GM18861 (cell line): ENCODE results near the gene ANTKMT.

Experiments
- ATAC-seq: cut with Tn5 transposase; IDR thresholded peaks from one replicate; pipeline ENCODE4 v1.9.1; 2021; ENCODE audit not compliant: unreplicated experiment

ANTKMT gene

DNA sequence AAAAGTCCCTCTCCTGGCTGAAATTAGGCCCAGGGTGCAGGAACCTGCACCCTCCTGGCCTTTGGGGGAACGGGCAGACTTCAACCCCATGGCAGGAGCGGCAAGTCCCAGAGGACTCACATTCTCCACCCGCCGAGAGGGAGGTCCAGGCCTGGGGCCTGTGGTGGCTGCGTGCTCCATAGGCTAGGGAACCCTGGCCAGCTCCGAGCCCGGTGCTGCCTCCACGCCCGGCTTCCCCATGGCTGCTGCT lies 5.2 kb downstream of the ANTKMT start:
- ATAC-seq = no peak

DNA sequence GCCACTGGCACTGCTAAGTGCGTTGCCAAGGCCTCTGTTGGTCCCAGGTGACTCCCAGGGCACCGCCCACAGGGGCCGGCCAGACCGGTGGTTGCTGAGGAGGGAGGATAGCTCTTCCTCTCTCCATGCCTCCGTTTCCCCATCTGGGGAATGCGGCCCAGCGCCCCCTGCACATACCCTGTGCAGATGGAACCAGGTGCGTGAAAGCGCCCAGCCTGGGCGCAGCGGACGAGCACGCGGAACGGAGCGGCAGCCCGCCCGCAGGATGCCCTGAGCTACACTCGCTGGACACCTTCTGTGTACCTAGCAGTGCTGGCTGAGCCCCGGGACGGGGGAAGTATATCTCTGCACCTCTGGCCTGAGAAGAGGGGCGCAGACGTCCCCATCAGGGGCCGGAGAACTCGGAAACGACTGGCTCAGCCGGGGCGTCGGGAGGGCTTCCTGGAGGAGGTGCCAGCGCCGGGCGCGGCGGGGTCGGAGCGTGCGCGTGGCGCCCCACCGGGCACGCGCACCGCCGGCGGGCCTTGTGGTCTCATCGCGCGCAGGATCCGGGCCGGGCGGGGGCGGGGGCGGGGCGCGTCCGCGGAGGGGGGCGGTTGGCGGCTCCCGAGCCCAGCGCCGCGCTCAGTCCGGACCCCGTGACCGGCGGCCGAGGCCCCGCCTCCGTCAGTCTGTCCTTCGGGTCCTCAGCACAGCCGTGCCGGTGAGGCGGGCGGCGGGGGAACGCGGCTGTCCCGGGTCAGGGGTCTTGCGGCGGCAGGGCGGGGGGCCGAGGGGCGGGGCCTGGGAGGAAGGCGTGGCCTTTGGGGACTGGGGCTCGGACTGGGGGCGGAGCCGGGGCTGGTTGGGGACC lies 5.7 kb downstream of the ANTKMT start, which contains the start of the genes CCDC78 and HAGHL:
CCDC78 (minus strand) TSS at position 6 of the 853 bp plus-strand sequence. CDS start 76 bp downstream, outside the sequence.
HAGHL (plus strand) TSS at position 669 of the 853 bp plus-strand sequence. CDS start 404 bp downstream, outside the sequence.
- ATAC-seq = no peak

DNA sequence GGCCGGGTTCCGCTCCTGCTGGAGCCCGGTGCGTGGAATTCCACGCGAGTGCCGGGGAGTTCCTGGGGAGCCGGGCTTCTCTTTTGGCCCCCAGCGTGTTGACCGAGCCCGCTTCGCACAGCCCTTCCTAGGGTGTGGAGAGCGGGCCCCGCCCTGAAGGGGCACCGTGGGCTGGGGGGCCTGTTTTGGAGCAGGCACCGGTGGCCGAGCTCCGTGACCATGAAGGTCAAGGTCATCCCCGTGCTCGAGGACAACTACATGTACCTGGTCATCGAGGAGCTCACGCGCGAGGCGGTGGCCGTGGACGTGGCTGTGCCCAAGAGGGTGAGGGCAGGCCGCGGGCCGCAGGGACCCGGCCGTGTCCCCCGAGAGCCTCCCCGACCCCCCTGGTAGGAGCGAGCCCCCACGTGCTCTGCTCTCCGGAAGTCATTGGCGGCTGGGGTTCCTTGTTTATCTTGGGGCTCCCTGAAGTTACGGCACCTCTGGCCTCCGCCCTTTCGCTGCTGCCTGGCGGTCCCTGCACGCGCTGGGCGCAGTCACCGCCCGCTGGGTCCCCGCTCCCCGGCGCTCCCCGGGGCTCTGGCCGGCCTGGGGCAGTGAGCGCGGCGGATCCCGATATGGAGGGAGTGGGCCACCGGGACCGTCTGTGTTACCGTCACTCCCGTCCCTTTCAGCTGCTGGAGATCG lies 6.5 kb downstream of the ANTKMT start:
- no peak for ATAC-seq

DNA sequence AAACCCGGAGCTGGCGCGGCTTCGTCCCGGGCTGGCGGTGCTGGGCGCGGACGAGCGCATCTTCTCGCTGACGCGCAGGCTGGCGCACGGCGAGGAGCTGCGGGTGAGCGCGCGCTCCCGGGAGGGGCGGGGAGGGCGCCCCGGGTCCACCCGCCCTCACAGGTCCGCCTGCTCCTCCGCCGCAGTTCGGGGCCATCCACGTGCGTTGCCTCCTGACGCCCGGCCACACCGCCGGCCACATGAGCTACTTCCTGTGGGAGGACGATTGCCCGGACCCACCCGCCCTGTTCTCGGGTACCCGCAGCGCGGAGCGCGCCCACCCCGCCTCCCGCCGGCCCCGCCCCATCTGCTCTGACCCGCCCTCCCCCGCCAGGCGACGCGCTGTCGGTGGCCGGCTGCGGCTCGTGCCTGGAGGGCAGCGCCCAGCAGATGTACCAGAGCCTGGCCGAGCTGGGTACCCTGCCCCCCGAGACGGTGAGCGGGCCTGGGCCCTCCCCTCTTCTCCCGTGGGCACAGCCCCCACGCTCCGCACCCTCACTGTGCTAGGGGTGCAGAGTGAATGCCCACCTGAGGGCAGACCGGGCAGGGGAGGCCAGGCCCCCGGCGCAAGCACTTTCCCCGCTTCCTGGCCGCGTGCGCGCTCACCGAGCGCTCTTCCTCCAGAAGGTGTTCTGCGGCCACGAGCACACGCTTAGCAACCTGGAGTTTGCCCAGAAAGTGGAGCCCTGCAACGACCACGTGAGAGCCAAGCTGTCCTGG lies 7.4 kb downstream of the ANTKMT start:
- ATAC-seq = peak; percentile 26

DNA sequence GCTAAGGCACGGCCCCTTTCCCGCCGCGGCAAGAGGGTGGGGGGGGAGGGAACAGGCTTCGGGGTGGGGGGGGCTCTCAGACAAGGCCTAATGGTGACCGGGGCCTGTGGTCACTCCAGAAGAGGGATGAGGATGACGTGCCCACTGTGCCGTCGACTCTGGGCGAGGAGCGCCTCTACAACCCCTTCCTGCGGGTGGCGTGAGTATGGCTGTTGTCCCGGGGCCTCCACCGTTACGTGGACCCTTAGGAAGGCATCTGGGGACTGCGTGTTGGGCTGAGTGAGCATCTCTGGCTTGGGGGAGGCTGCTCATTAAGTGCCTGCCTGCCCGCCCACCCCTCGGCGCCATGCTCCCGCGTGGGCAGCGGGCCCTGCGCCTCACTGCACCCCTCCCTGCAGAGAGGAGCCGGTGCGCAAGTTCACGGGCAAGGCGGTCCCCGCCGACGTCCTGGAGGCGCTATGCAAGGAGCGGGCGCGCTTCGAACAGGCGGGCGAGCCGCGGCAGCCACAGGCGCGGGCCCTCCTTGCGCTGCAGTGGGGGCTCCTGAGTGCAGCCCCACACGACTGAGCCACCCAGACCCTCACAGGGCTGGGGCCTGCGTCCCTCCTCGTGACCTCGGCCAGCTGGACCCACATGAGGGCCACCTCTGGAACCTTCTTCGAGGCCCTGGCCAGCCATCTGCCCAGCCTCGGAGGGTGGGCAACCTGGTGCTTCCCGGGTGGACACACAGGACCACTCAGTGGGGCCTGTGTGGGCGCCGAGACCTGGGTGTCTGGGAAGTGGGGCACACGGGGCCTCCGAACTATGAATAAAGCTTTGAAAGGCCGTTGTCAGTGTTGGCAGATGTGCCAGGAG lies 8.2 kb downstream of the ANTKMT start:
- no peak for ATAC-seq

DNA sequence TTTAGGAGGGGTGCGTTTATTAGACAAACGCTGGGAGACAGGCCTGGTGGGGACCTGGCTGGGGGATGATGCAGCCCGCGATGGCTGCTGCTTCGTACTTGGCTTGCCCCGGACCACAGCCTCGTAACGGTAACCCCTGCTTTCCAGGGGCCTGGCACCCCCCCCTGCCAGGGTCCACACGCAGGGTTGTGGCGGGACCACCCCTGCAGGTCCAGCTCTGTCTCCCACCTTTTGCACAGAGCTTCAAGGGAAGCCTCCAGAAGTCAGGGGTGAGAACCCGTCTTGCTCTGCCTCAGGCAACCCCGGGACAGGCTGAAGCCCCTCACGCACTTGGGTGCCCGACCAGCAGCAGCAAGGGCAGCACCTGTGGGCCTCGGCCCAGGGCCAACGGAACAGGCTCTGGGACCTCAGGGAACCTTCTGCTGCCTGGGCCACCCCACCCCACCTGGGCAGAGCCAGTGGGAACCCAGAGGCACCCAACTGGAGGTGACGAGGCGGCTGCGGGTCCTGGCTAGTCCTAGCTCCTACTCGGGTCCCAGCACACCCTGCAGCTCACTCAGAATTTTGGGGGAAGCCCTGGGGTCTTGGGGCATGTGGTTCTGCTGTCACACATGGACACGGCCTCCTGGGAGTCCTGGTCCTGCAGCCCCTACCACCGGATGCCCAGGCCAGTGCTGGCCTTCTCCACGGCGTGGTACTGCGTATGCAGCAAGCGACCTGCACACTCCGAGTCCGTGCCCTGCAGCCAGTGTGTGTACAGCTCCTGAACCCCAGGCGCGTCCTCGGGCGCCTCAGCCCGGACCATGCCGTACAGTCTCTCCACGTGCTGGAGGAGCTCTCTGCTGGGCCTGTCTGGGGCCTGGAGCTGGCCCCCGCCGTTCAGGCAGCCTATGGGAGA lies 9.1 kb downstream of the ANTKMT start:
- no peak for ATAC-seq

DNA sequence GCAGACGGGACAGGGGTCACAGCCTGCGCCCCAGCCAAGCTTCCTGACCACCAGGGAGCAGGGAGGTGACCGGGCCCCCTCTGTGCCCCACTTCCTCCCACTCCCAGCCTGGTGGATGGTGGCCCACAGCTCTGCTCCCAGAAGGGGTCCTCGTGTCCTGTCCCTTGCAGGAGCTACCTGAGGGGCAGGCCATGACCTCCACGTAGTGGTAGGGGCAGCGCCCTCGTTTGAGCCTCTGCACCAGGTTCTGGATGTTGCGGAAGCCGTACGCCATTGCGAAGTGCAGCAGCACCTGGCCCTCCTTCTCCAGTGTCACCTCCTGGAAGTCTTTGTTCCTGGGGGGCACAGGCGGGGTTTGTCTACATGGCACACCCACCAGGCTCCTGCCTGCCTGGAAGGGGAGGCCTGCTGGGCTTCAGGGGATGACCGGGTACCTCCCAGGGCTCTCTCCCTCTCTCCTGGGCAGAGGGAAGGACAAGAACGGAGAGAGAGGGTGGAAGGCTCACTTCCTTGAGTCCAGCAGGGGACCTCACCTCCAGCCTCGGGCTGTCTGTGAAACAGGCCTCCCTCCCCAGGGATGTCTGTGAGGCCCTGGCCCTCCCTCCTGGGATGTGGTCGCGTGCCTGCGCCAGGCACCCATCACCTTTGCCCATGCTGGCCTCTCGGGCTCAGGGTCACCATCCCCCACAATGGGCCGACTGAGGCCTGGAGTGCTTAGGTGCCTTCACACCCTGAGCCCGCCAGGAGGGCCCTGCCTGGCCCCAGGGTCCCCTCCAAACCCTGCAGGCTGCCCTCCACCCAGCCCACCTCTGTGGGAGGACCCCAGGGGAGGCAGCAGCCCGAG lies 9.9 kb downstream of the ANTKMT start:
- no peak for ATAC-seq

DNA sequence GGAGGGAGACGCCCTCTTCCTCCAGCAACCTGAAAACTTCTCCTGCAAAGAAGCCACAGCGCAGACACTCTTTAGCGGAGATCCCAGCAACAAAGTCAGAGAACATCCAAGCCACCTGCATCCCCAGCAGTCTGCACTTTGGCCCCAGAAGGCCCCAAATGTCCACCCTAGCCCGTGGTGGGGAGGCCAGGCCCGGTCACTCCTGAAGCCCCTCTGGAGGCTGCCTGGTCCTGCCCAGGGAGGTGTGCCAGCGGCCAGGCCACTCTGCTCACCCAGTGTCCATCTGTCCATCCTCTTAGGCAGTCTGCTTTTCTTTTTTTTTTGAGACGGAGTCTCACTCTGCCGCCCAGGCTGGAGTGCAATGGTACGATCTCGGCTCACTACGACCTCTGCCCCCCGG lies 11.4 kb downstream of the ANTKMT start:
- ATAC-seq = no peak

DNA sequence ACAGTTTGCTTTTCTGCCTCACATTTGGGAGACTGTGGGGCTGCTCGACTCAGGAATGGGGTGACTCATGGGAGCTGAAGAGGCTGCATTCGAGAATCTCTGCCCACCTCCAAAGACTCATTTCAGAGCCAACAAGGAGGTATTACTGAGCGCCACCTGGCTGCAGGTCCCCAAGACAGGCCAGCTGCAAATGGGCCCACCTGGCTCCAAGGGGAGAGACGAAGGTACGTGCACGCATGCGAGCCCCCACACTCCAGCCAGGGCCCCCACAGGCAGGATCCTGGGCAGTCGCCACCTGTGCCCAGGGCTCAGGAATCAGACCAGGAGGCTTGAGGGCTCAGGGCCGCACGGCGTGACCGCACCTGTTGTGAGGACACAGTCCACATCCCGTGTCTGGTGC lies 12.0 kb downstream of the ANTKMT start:
- ATAC-seq = no peak

DNA sequence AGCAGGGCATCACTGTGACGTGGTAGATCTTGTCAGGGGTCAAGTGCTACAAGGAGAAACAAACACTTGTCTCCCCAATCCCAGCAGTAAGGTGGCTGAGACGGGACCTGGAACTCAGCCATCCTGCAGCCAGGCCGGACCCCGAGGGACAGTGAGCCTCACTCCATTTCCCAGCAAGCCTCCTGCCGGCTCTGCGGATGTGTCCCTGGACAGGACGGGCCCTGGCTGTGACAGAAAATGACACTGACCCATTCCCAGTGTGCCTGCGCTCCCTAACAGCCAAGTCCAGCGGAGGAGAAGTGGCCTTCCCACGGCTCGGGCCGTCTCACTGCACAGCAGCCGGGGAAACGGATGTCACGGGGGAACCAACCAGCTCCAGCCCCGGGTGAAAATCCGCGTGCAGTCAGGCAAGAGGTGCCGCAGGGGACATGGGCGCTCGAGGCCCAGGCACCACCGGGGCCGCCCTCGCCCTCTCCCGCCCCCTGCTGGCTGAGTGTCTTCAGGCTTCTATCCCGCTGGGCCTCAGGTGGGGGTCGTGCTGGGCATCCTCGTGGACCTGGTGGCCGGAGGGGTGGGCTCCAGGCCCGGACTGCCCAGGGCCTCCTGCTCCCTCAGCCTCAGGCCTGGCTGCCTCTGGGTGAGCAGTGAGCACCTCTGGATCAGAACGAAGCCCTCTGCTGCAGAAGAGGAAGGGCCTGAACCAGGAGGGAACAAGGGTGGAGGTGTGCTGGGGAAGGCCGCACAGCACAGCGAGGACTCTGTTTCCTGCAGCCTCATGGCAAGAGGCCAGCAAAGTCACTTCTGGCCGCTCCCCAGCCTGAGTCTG lies 12.6 kb downstream of the ANTKMT start:
- no peak for ATAC-seq

DNA sequence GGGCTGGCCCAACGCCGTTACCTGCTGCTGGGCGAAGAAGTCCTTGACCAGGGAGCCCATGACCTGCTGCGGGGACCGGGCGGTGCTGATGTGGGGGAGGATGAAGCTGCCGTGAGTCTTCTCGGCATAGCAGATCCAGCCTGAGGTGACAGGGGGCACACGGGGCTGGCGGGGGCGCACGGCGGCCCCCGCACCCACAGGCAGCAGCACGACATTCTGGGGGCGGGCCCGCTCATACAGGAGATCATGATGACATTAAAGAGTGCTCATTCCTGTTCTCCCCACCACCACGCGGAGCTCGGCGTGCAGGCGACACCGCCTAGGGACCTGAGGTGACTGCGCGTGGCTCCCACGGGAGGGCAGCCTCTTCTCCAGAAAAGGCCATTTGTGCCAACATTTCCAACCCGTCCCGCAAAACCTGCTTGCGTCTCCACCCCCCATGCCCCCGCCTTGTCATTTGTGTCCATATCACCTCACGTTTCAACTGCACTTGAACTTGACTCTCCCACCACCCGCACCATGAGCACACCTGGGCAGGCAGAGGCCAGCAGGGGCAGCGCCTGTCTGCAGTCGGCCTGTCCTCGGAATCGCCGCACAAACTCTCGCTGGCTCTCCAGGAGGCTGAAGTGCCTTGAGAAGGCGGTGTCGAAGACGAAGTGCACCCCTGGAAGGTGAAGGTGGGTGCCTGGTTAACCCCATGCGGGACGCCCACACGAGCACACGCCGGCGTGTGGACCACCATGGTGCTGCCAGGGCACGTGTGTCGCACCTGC lies 13.4 kb downstream of the ANTKMT start:
- ATAC-seq = no peak

DNA sequence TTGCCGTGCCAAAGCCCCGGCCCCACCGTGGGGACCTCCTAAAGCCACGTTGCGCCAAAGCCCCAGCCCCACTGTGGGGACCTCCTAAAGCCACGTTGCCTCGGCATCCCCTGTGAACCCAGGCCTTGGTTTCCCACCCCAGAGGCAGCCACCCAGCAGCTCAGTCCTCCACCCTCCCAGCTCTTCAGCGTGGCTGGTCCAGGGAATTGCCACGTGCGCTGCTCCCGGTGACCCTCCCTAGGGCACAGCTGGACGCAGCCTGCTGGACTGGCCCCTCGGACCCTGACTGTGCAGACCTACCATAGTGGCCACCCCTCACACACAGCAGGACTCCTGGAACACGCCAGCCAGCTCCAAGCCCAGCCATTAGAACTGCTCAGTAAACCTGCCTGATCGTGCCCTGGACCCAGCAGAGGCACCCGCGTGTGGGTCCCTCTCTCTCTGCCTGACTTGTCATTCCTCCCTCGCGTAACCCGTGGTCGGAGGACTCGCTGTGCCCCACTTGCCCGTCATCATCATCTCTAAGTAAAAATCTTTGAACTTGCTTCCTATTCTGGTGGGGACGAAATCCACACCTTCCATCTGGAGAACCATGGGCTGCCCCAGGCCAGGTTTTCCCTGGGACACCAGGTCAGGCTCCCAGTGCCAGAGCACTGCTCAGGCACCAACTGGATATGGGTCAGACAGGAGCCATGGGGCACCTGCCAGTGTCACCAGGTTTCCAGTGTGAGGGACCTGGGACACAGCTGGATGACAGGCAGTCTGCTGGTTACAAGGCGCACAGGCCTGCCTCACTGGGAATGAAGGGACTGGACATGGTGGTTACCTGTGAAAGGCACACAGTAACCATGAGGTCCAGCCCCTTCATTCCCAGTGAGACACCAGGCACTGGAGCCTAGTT lies 14.3 kb downstream of the ANTKMT start:
- no peak for ATAC-seq

DNA sequence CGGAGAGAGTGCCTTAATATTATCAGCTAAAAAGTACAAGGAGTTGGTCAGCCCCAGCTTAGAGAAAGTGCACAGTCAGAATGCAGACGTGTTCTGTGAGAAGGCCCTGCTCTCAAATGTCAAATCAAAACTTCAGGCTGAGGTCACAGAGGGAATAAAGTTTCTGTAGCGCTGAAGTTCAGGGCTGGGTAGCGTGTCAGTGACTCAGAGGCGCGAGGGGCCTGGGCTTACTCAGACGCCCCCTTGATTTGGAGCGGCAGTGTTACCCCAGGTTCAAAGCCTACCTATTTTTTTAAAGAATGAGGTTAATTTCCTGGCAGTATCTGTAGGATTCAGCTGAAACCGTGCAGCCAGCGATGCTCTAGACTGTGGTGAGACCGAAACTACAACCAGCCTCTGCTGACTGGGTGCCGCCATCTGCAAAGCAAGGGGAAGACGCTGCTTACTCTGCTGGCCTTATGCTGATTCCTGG lies 15.1 kb downstream of the ANTKMT start:
- ATAC-seq = no peak

DNA sequence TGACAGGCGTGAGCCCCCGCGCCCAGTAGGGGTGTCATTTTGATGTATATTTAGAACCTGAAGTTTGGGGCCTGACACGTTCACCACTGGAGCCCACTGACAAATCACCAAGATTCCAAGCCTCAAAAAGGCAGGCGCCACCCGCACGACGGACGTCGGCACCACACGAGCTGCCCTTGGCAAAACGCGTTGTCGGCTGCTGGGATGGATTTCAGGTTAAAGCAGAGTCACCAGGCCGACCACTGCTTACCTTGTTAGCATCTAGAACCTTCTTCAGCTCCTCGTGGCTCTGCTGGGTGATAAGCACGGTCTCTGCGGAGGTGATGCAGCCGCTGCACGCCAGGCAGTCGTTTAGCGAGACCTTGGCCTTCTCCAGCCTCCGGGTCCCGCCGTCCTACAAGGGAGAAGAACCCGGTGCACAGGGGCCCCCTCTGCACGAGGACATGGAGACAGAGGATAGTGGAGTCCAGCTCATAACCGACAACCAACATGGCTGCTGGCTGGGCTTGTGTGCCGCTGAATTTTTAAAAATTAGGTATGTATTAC lies 16.1 kb downstream of the ANTKMT start:
- no peak for ATAC-seq

DNA sequence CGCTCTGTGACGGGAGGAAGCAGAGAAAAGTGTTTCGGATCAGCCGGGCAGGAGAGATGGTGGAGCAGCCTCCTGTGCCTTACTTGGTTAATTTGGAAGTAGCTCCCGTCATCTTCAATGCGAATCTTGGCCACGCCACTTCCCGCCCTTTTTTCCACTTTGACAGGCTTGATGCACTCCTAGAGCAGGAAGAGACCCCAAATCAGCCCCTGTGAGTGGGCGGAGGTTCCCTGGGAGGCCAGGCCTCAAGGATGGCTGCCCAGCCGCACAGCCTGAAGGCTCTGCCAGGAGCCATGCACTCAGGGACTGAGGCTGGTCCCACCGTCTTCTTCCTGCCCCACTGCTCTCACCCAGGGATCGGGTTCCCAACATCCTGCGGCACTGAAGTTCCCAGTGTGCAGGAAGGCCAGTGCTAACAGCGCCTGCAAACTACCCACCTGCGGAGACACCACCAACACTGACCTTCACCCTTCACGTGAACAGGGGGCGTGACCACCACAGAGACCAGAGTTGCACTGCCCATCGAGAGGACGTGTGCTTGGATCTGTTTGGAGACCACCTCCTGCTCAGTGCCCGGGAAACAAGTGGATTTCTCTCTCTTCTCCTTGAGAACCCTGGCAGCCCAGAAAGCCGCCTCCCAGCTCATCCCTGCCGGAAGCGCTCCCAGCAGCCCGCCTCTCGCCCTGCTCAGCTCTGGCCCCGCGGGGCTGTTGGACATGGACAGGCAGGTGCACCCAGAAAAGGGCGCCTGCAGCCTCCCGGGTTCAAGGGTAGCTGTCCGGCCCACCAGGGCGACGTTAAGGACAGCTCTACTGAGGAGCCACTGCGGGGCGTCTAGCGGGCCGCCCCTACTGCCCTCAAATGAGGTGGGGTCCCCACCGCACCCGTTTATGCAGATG lies 18.9 kb downstream of the ANTKMT start:
- ATAC-seq = no peak
